ENCODE measurements around the gene TRERF1.

Gene TRERF1

GRCh38 chr6:42287756-42288155, 164.0 kb downstream of the TRERF1 start:
- Histone ChIP-seq H3K27ac (ENCODE audit: low read depth, low read length) (no peak overlapping the region), H3K4me3 (ENCODE audit: low read depth in 1 of 5, low read length in 5 of 5) (no peak overlapping the region), H3K27me3 (ENCODE audit: control insufficient read depth in 5 of 5, insufficient read depth in 4 of 5, low read length in 5 of 5) (no peaks in the 10 kb centered on the region), H3K4me1 (ENCODE audit: control insufficient read depth in 5 of 5, insufficient read depth in 5 of 5, low read length in 5 of 5) (peaks cover 0 to 3% (median 0%) of the 10 kb centered on the region in 5 donors), H3K9ac (ENCODE audit: low read length in 5 of 5) (no peak overlapping the region), H3K9me3 (ENCODE audit: control insufficient read depth in 5 of 5, low read length in 5 of 5) (peaks cover 0 to 4% (median 0%) of the 10 kb centered on the region in 5 donors), H3K36me3 (ENCODE audit: control insufficient read depth in 5 of 5, insufficient read depth in 5 of 5, low read length in 5 of 5) (no peaks in the 10 kb centered on the region)

GRCh38 chr6:42281570-42281969, 170.2 kb downstream of the TRERF1 start:
- peaks cover 0 to 9% (median 3%) of the 10 kb centered on the region in 5 donors for H3K9me3 ChIP-seq (ENCODE audit: control insufficient read depth in 5 of 5, low read length in 5 of 5)
- no peak overlapping the region for H3K4me3 ChIP-seq (ENCODE audit: low read depth in 1 of 5, low read length in 5 of 5)
- H3K9ac ChIP-seq (ENCODE audit: low read length in 5 of 5), result no peak overlapping the region
- H3K27ac ChIP-seq (ENCODE audit: low read depth, low read length), result no peak overlapping the region
- peaks cover 11 to 39% (median 31%) of the 10 kb centered on the region in 5 donors for H3K4me1 ChIP-seq (ENCODE audit: control insufficient read depth in 5 of 5, insufficient read depth in 5 of 5, low read length in 5 of 5)
- H3K27me3 ChIP-seq (ENCODE audit: control insufficient read depth in 5 of 5, insufficient read depth in 4 of 5, low read length in 5 of 5), result peaks cover 0 to 6% (median 6%) of the 10 kb centered on the region in 5 donors
- no peaks in the 10 kb centered on the region for H3K36me3 ChIP-seq (ENCODE audit: control insufficient read depth in 5 of 5, insufficient read depth in 5 of 5, low read length in 5 of 5)

GRCh38 chr6:42280966-42281533, 170.7 kb downstream of the TRERF1 start:
- Histone ChIP-seq H3K4me3 (ENCODE audit: low read depth in 1 of 5, low read length in 5 of 5) (no peak overlapping the region), H3K9me3 (ENCODE audit: control insufficient read depth in 5 of 5, low read length in 5 of 5) (peaks cover 0 to 9% (median 3%) of the 10 kb centered on the region in 5 donors), H3K27me3 (ENCODE audit: control insufficient read depth in 5 of 5, insufficient read depth in 4 of 5, low read length in 5 of 5) (peaks cover 0 to 6% (median 6%) of the 10 kb centered on the region in 5 donors), H3K27ac (ENCODE audit: low read depth, low read length) (no peak overlapping the region), H3K4me1 (ENCODE audit: control insufficient read depth in 5 of 5, insufficient read depth in 5 of 5, low read length in 5 of 5) (peaks cover 13 to 44% (median 36%) of the 10 kb centered on the region in 5 donors), H3K9ac (ENCODE audit: low read length in 5 of 5) (no peak overlapping the region), H3K36me3 (ENCODE audit: control insufficient read depth in 5 of 5, insufficient read depth in 5 of 5, low read length in 5 of 5) (no peaks in the 10 kb centered on the region)

GRCh38 chr6:42279966-42280629, 171.6 kb downstream of the TRERF1 start:
- H3K4me1 ChIP-seq (ENCODE audit: control insufficient read depth in 5 of 5, insufficient read depth in 5 of 5, low read length in 5 of 5), result peaks cover 16 to 53% (median 44%) of the 10 kb centered on the region in 5 donors
- peak overlapping the region; percentile 17 for H3K27ac ChIP-seq (ENCODE audit: low read depth, low read length)
- H3K4me3 ChIP-seq (ENCODE audit: low read depth in 1 of 5, low read length in 5 of 5), result peak overlapping the region in 3 of 5 donors; percentile 7 to 43 (median 40)
- H3K27me3 ChIP-seq (ENCODE audit: control insufficient read depth in 5 of 5, insufficient read depth in 4 of 5, low read length in 5 of 5), result peaks cover 0 to 6% (median 6%) of the 10 kb centered on the region in 5 donors
- peak overlapping the region in 2 of 5 donors; percentile 7 to 48 for H3K9ac ChIP-seq (ENCODE audit: low read length in 5 of 5)
- H3K9me3 ChIP-seq (ENCODE audit: control insufficient read depth in 5 of 5, low read length in 5 of 5), result peaks cover 0 to 9% (median 3%) of the 10 kb centered on the region in 5 donors
- no peaks in the 10 kb centered on the region for H3K36me3 ChIP-seq (ENCODE audit: control insufficient read depth in 5 of 5, insufficient read depth in 5 of 5, low read length in 5 of 5)

- H3K4me1 ChIP-seq (ENCODE audit: control insufficient read depth in 5 of 5, insufficient read depth in 5 of 5, low read length in 5 of 5), result peaks cover 16 to 53% (median 44%) of the 10 kb centered on the region in 5 donors
- H3K9ac ChIP-seq (ENCODE audit: low read length in 5 of 5), result peak overlapping the region in 1 of 5 donors; percentile 20
- H3K9me3 ChIP-seq (ENCODE audit: control insufficient read depth in 5 of 5, low read length in 5 of 5), result peaks cover 0 to 9% (median 3%) of the 10 kb centered on the region in 5 donors
- H3K4me3 ChIP-seq (ENCODE audit: low read depth in 1 of 5, low read length in 5 of 5), result peak overlapping the region in 1 of 5 donors; percentile 7
- peaks cover 0 to 6% (median 6%) of the 10 kb centered on the region in 5 donors for H3K27me3 ChIP-seq (ENCODE audit: control insufficient read depth in 5 of 5, insufficient read depth in 4 of 5, low read length in 5 of 5)
- H3K36me3 ChIP-seq (ENCODE audit: control insufficient read depth in 5 of 5, insufficient read depth in 5 of 5, low read length in 5 of 5), result no peaks in the 10 kb centered on the region
- H3K27ac ChIP-seq (ENCODE audit: low read depth, low read length), result peak overlapping the region; percentile 17
These were observed 172.5 kb downstream of the TRERF1 start for GRCh38 chr6:42279144-42279781.

GRCh38 chr6:42278131-42278853, 173.4 kb downstream of the TRERF1 start:
- Histone ChIP-seq H3K4me3 (ENCODE audit: low read depth in 1 of 5, low read length in 5 of 5) (no peak overlapping the region), H3K9ac (ENCODE audit: low read length in 5 of 5) (no peak overlapping the region), H3K27me3 (ENCODE audit: control insufficient read depth in 5 of 5, insufficient read depth in 4 of 5, low read length in 5 of 5) (peaks cover 0 to 6% (median 6%) of the 10 kb centered on the region in 5 donors), H3K36me3 (ENCODE audit: control insufficient read depth in 5 of 5, insufficient read depth in 5 of 5, low read length in 5 of 5) (no peaks in the 10 kb centered on the region), H3K4me1 (ENCODE audit: control insufficient read depth in 5 of 5, insufficient read depth in 5 of 5, low read length in 5 of 5) (peaks cover 16 to 53% (median 44%) of the 10 kb centered on the region in 5 donors), H3K9me3 (ENCODE audit: control insufficient read depth in 5 of 5, low read length in 5 of 5) (peaks cover 0 to 9% (median 3%) of the 10 kb centered on the region in 5 donors), H3K27ac (ENCODE audit: low read depth, low read length) (no peak overlapping the region)

- peaks cover 16 to 53% (median 44%) of the 10 kb centered on the region in 5 donors for H3K4me1 ChIP-seq (ENCODE audit: control insufficient read depth in 5 of 5, insufficient read depth in 5 of 5, low read length in 5 of 5)
- peak overlapping the region; percentile 65 for H3K27ac ChIP-seq (ENCODE audit: low read depth, low read length)
- H3K9ac ChIP-seq (ENCODE audit: low read length in 5 of 5), result peak overlapping the region in 1 of 5 donors; percentile 2
These were observed 175.5 kb downstream of the TRERF1 start for GRCh38 chr6:42276034-42276890.

GRCh38 chr6:42275376-42276033, 176.2 kb downstream of the TRERF1 start:
- peak overlapping the region; percentile 65 for H3K27ac ChIP-seq (ENCODE audit: low read depth, low read length)
- H3K27me3 ChIP-seq (ENCODE audit: control insufficient read depth in 5 of 5, insufficient read depth in 4 of 5, low read length in 5 of 5), result peaks cover 0 to 6% (median 5%) of the 10 kb centered on the region in 5 donors
- no peak overlapping the region for H3K4me3 ChIP-seq (ENCODE audit: low read depth in 1 of 5, low read length in 5 of 5)
- no peak overlapping the region for H3K9ac ChIP-seq (ENCODE audit: low read length in 5 of 5)
- no peaks in the 10 kb centered on the region for H3K36me3 ChIP-seq (ENCODE audit: control insufficient read depth in 5 of 5, insufficient read depth in 5 of 5, low read length in 5 of 5)
- peaks cover 16 to 46% (median 40%) of the 10 kb centered on the region in 5 donors for H3K4me1 ChIP-seq (ENCODE audit: control insufficient read depth in 5 of 5, insufficient read depth in 5 of 5, low read length in 5 of 5)
- no peaks in the 10 kb centered on the region for H3K9me3 ChIP-seq (ENCODE audit: control insufficient read depth in 5 of 5, low read length in 5 of 5)

More at GRCh38 chr6:42276034-42276890, 175.5 kb downstream of the TRERF1 start:
- peak overlapping the region in 3 of 5 donors; percentile 17 to 29 (median 26) for H3K4me3 ChIP-seq (ENCODE audit: low read depth in 1 of 5, low read length in 5 of 5)
- no peaks in the 10 kb centered on the region for H3K36me3 ChIP-seq (ENCODE audit: control insufficient read depth in 5 of 5, insufficient read depth in 5 of 5, low read length in 5 of 5)
- no peaks in the 10 kb centered on the region for H3K9me3 ChIP-seq (ENCODE audit: control insufficient read depth in 5 of 5, low read length in 5 of 5)
- peaks cover 0 to 6% (median 5%) of the 10 kb centered on the region in 5 donors for H3K27me3 ChIP-seq (ENCODE audit: control insufficient read depth in 5 of 5, insufficient read depth in 4 of 5, low read length in 5 of 5)

All from subcutaneous abdominal adipose tissue (tissue), 5 donors.